Endothelial cell of umbilical vein (primary cell): ENCODE results near the gene ABCA2.

Source experiments
- CTCF ChIP-seq, 2 donors: IDR thresholded peaks; 1 replicate in 1 of 2; 2 replicates in 1 of 2; pipeline ENCODE4 v1.5.1; 2011; ENCODE audit warnings: low read length in 2 of 2, mild to moderate bottlenecking in 2 of 2, moderate library complexity in 2 of 2, control low read depth in 1 of 2, inconsistent platforms in 1 of 2, low read depth in 1 of 2; ENCODE audit not compliant: insufficient read depth in 1 of 2; ENCODE audit errors: extremely low read depth in 1 of 2
- EZH2 ChIP-seq: IDR thresholded peaks from 2 replicates; pipeline ENCODE4 v1.6.1; 2012; ENCODE audit warnings: borderline replicate concordance, low read depth, mild to moderate bottlenecking, moderate library complexity, low read length, inconsistent platforms; ENCODE audit not compliant: severe bottlenecking
- FOS ChIP-seq: IDR thresholded peaks from 2 replicates; pipeline ENCODE4 v1.6.1; 2011; ENCODE audit warnings: mild to moderate bottlenecking, low read length, moderate library complexity, borderline replicate concordance; ENCODE audit not compliant: insufficient read depth
- JUN ChIP-seq: IDR thresholded peaks from 2 replicates; pipeline ENCODE4 v1.6.1; 2011; ENCODE audit warnings: borderline replicate concordance, low read depth; ENCODE audit not compliant: insufficient read length, insufficient read depth
- MAX ChIP-seq: IDR thresholded peaks from 2 replicates; pipeline ENCODE4 v1.6.1; 2011; ENCODE audit not compliant: insufficient read depth, insufficient read length
- MYC ChIP-seq: IDR thresholded peaks from one replicate; pipeline ENCODE4 v1.6.1; 2011; ENCODE audit warnings: mild to moderate bottlenecking, low read depth, low read length
- POLR2A ChIP-seq: IDR thresholded peaks from 2 replicates; pipeline ENCODE4 v1.6.1; 2012; ENCODE audit warnings: low read depth, mild to moderate bottlenecking, control low read depth, low read length
- POLR2AphosphoS5 ChIP-seq: IDR thresholded peaks from 2 replicates; pipeline ENCODE4 v1.6.1; 2012; ENCODE audit warnings: low read depth, mild to moderate bottlenecking, control low read depth, low read length, moderate library complexity; ENCODE audit not compliant: insufficient read depth

GRCh38 chr9:136996361-136997292 lies 31.4 kb downstream of the ABCA2 start, which contains the start of gene CLIC3:
- TF ChIP-seq CTCF (IDR thresholded peaks at IDR 0.05; ENCODE audit: extremely low read depth in 1 of 2, insufficient read depth in 1 of 2, low read depth in 1 of 2, low read length in 2 of 2) = no peak
- no peak for TF ChIP-seq POLR2A
- TF ChIP-seq POLR2AphosphoS5 = no peak
- TF ChIP-seq MAX = no peak
- TF ChIP-seq EZH2 = no peak
- no peak for TF ChIP-seq MYC
- TF ChIP-seq FOS = no peak
- TF ChIP-seq JUN = no peak
